HL-60 (cell line): ENCODE measurements around the gene WWP2.

Experiments used
- CTCF ChIP-seq: IDR thresholded peaks from one replicate; pipeline ENCODE4 v1.5.1; 2011; ENCODE audit warnings: low read length, control low read depth, inconsistent platforms; ENCODE audit not compliant: insufficient read depth
- POLR2AphosphoS5 ChIP-seq: IDR thresholded peaks from 2 replicates; pipeline ENCODE4 v1.6.1; 2012; ENCODE audit warnings: low read depth
- TF ChIP-seq, protein P1 (sequence below): IDR thresholded peaks from 2 replicates; pipeline ENCODE4 v1.6.1; 2012; ENCODE audit warnings: low read depth; ENCODE audit not compliant: insufficient replicate concordance

GRCh38 chr16:69836257-69836656, 74.1 kb downstream of the WWP2 start:
- no peak for TF ChIP-seq CTCF
- TF ChIP-seq POLR2AphosphoS5: no peak
- TF ChIP-seq, protein P1, sequence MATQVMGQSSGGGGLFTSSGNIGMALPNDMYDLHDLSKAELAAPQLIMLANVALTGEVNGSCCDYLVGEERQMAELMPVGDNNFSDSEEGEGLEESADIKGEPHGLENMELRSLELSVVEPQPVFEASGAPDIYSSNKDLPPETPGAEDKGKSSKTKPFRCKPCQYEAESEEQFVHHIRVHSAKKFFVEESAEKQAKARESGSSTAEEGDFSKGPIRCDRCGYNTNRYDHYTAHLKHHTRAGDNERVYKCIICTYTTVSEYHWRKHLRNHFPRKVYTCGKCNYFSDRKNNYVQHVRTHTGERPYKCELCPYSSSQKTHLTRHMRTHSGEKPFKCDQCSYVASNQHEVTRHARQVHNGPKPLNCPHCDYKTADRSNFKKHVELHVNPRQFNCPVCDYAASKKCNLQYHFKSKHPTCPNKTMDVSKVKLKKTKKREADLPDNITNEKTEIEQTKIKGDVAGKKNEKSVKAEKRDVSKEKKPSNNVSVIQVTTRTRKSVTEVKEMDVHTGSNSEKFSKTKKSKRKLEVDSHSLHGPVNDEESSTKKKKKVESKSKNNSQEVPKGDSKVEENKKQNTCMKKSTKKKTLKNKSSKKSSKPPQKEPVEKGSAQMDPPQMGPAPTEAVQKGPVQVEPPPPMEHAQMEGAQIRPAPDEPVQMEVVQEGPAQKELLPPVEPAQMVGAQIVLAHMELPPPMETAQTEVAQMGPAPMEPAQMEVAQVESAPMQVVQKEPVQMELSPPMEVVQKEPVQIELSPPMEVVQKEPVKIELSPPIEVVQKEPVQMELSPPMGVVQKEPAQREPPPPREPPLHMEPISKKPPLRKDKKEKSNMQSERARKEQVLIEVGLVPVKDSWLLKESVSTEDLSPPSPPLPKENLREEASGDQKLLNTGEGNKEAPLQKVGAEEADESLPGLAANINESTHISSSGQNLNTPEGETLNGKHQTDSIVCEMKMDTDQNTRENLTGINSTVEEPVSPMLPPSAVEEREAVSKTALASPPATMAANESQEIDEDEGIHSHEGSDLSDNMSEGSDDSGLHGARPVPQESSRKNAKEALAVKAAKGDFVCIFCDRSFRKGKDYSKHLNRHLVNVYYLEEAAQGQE: no peak
